ENCODE results near the gene DCAF7. TPM values are rescaled to one million over a fixed set of nuclear protein-coding genes. Genes with fewer than 3 reads are reported as not detected.
A peak's percentile ranks its signal among the peaks of the same experiment; 100 is the strongest.

Gene DCAF7
- total RNA-seq, 2 donors from 2014 or later, result 48.4 to 48.6 TPM

DNA sequence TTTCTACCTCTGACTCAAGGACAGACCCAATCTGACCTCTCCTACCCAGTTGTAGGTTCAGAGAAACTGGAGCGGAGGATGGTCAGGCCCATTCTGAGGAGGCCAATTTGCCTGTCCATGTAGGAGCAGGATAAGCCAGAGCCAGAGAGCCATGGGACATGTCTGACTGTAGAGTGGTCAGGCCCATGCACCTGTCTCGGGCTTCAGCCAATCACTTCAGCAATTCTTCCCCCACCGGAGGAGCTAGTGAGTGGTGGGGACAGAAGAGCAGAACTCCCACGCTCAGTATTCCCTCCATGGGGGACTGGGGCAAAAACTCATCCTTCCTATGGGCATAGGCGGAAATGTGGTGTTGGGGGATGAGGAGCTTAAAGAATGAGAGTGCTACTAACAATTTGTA, 14.3 kb downstream of the DCAF7 start:
- DNase-seq (ENCODE audit: low spot score), result no peak
- intact Hi-C loops (cut with DNase I), result no loop called here

DNA sequence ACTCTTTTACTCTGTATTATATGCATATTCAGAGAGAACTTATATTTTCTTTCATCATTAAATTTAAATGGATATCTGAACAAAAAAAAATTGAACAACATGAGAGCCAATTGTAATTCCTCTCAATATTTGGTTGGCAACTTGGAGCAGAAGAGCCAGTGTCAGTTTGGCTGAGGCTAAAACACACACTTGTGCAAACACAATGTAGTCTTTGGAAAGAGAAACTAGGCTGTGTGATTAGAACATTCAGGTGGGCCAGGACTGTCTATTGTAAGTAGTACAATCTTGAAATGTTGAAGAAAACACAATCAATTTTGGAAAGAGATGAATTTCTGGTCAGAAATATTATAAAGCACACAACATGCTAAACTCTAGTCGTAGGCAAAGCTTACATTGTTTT, 17.0 kb downstream of the DCAF7 start:
- intact Hi-C loops (cut with DNase I), result no loop called here
- no peak for DNase-seq (ENCODE audit: low spot score)

GRCh38 chr17:63568563-63568962, 18.3 kb downstream of the DCAF7 start:
- DNase-seq (ENCODE audit: low spot score), result no peak
- intact Hi-C loops (cut with DNase I), result no loop called here

GRCh38 chr17:63571632-63572310, 21.5 kb downstream of the DCAF7 start:
- no peak for DNase-seq (ENCODE audit: low spot score)
- intact Hi-C loops (cut with DNase I), result no loop called here

GRCh38 chr17:63573634-63574033, 23.4 kb downstream of the DCAF7 start:
- intact Hi-C loops (cut with DNase I), result no loop called here
- DNase-seq (ENCODE audit: low spot score), result no peak

DNA sequence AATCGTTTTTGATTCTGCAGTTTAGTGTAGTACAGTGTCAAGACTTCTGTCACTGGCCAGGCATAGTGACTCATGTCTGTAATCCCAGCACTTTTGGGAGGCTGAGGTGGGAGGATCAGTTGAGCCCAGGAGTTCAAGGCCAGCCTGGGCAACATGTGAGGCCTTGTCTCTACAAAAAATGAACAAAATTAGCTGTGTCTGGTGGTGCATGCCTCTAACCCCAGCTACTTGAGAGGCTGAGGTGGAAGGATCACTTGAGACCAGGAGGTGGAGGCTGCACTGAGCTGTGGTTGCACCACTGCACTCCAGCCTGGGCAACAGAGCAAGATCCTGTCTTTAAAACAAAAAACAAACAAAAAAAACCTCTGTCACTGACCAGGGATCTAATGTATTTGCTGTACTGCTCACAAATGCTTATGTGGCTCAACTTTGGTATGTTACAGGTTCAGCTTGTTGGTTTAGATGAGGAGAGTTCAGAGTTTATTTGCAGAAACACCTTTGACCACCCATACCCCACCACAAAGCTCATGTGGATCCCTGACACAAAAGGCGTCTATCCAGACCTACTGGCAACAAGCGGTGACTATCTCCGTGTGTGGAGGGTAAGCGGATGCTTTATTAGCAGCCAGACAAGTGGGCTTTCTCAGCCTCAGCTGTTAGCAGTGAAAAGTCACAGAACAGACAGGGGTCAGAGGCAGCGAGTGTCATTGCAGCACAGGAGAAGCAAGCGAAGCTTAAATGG, 27.9 kb downstream of the DCAF7 start:
- intact Hi-C loops (cut with DNase I), result no loop called here
- no peak for DNase-seq (ENCODE audit: low spot score)

GRCh38 chr17:63578769-63579111, 28.5 kb downstream of the DCAF7 start:
- intact Hi-C loops (cut with DNase I), result no loop called here
- DNase-seq (ENCODE audit: low spot score), result no peak

GRCh38 chr17:63579633-63580032, 29.4 kb downstream of the DCAF7 start:
- intact Hi-C loops (cut with DNase I), result no loop called here
- DNase-seq (ENCODE audit: low spot score), result no peak

GRCh38 chr17:63587770-63588169, 37.5 kb downstream of the DCAF7 start:
- intact Hi-C loops (cut with DNase I), result no loop called here
- no peak for DNase-seq (ENCODE audit: low spot score)

GRCh38 chr17:63588797-63589196, 38.5 kb downstream of the DCAF7 start:
- DNase-seq (ENCODE audit: low spot score), result no peak
- intact Hi-C loops (cut with DNase I), result no loop called here

DNA sequence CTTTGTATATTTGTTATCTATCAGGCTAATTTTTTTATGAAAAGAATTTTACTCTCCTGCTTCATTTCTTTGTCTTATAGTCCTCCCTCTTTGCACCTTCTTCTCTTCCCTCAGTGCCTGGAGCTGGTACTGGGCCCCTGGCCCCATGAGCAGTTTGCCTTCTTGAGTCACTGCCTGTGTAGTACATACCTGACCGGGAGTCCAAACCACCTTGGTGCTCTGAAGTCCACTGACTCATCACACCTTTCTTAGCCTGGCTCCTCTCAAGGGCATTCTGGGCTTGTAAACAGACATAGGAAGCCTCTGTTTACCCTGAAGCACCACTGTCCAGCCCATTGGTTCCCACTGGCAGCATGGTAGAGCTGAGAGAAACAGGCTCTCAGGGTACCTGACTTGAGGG, 39.4 kb downstream of the DCAF7 start:
- intact Hi-C loops (cut with DNase I), result no loop called here
- DNase-seq (ENCODE audit: low spot score), result no peak

GRCh38 chr17:63592797-63593196, 42.5 kb downstream of the DCAF7 start:
- no peak for DNase-seq (ENCODE audit: low spot score)
- intact Hi-C loops (cut with DNase I), result no loop called here

- intact Hi-C loops (cut with DNase I), result no loop called here
- DNase-seq (ENCODE audit: low spot score), result no peak
These were observed 44.9 kb downstream of the DCAF7 start for GRCh38 chr17:63595132-63595531.

DNA sequence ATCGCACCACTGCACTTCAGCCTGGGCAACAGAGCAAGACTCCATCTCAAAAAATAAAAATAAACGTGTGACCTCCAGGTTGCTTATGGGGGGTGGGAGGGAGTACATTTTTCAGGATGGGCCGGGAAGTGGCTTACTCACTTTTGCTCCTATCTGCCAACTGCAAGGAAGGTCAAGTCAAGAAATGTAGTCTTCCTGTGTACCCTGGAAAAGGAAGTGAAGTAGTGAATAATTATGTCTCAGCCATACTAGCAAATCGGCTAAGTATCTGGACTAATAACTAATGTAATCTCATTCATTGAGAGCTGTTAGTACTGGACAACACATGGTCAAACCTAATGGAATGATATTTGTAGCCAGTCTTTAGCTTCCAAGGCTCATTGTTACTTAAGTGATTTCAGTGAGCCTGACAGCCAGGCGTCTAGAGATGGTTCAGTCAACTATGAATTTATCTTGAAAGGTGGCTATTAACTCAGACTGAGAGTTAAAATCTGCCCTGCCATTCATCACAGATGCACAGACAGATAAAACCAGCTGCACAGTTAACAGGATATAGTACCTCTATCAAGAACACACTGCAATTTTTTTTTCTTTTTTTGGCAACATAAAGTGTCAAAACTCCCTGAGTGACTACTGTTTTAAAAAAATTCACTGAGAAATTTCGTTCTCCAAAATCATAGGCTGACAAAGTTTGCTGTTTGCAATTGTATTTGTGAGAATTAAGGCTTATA, 46.7 kb downstream of the DCAF7 start:
- no peak for DNase-seq (ENCODE audit: low spot score)
- intact Hi-C loops (cut with DNase I), result no loop called here

DNA sequence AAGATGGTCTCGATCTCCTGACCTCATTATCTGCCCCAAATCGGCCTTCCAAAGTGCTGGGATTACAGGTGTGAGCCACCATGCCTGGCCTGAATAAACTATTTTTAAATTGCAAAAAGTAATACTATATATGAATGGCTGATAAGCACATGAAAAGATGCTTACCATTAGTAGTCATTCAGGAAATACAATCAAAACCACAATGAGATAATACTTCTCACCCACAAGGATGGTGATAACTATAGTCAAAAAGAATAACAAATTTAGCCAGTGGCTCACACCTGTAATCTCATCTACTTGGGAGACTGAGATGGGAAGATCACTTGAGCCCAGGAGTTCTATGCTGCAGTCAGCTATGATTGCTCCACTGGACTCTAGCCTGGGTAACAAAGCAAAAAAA, 48.0 kb downstream of the DCAF7 start:
- intact Hi-C loops (cut with DNase I), result no loop called here
- no peak for DNase-seq (ENCODE audit: low spot score)

- intact Hi-C loops (cut with DNase I), result loop anchor here in 1 of 2 donors (5.0 kb wide), 1 partner anchor 169 kb away; no protein-coding TSS in a partner anchor
- peak; percentile 93 for DNase-seq (ENCODE audit: low spot score)
These were observed 50.5 kb downstream of the DCAF7 start, which contains the start of gene TACO1 for GRCh38 chr17:63600569-63601438. TSS of gene TACO1 (plus strand) at chr17:63600895. CDS start at chr17:63601084, 189 bp downstream.

DNA sequence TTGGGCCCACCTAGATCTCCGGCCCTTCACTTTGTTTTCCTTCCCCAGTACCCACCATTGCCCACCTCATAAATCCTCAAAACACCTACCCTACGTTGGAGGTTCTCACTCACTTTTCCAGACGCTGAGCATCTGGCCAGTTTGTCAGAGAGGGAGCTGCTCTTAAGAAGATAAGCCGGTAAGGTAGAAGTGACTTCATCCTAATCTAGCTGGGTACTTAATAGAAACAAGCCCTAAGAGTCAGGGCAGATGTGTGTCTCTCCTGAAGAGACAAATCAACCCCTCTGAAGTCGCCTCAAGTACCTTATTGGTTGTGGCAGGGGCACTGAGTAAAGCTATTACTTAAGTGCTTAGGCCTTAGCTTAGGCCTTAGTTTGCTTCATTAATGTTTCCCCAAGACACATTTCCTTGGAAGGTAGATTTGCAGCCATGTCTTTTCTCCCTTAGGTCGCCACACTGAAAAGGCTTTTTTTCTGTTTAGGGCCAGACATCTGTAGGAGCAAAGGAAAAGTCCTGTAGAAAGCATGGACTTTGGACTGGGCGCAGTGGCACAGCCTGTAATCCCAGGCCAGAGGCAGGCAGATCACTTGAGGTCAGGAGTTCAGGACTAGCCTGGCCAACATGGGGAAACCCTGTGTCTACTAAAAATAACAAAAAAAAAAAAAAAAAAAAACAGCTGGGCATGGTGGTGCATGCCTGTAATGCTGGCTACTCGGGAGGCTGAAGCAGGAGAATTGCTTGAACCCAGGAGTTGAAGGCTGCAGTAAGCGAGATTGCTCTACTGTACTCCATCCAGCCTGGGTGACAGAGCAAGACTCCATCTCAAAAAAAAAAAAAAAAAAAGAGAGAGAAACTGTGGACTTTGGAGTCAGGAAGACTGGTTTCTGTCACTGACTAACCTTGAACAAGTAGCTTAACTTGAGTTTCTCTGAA, 51.4 kb downstream of the DCAF7 start:
- DNase-seq (ENCODE audit: low spot score), result no peak
- intact Hi-C loops (cut with DNase I), result loop anchor here in 1 of 2 donors (5.0 kb wide), 1 partner anchor 169 kb away; no protein-coding TSS in a partner anchor

Measured in posterior vena cava (tissue), 2 donors.